SK-MEL-5 (cell line): Measurements from ENCODE around the gene UBAC2. TPM values are rescaled to one million over a fixed set of nuclear protein-coding genes. Genes with fewer than 3 reads are reported as not detected.

Experiments
- DNase-seq: peaks from one replicate; pipeline ENCODE4 v3.0.0-alpha.2; 2016; ENCODE audit warnings: low read depth, low spot score
- in situ Hi-C: cut with HindIII; loops from 2 replicates; pipeline ENCODE4 v1.10.0; 2016; ENCODE audit warnings: low sequenced_read_pairs, high pct_unique_total_duplicates, low pct_unique_long_range_greater_than_20kb
- total RNA-seq: library from RNA; depleted of rRNA; stranded (reverse); fragments of >200 nt; shearing (Covaris generic); gene quantifications from 2 replicates; pipeline ENCODE4 v1.2.3, GENCODE V29; 2014

The UBAC2 gene
- total RNA-seq, 1 experiment from 2014 or later: 70.2 TPM

GRCh38 chr13:99273128-99273527 lies 72.5 kb downstream of the UBAC2 start:
- in situ Hi-C loops: no loop called here
- DNase-seq: no peak

- no peak for DNase-seq
- in situ Hi-C loops: no loop called here
Observed at GRCh38 chr13:99275093-99275469, 74.4 kb downstream of the UBAC2 start.

- DNase-seq: no peak
- in situ Hi-C loops: no loop called here
Observed at GRCh38 chr13:99276706-99277105, 76.1 kb downstream of the UBAC2 start.

GRCh38 chr13:99277629-99278028 lies 77.0 kb downstream of the UBAC2 start:
- in situ Hi-C loops: no loop called here
- DNase-seq: no peak

GRCh38 chr13:99278200-99278599 lies 77.5 kb downstream of the UBAC2 start:
- in situ Hi-C loops: no loop called here
- no peak for DNase-seq

GRCh38 chr13:99278843-99279242 lies 78.2 kb downstream of the UBAC2 start:
- in situ Hi-C loops: no loop called here

GRCh38 chr13:99279637-99280036 lies 79.0 kb downstream of the UBAC2 start:
- no peak for DNase-seq
- in situ Hi-C loops: no loop called here

More at GRCh38 chr13:99278843-99279242, 78.2 kb downstream of the UBAC2 start:
- DNase-seq: no peak

- no peak for DNase-seq
- in situ Hi-C loops: no loop called here
Observed at GRCh38 chr13:99280166-99280565, 79.5 kb downstream of the UBAC2 start.

GRCh38 chr13:99281811-99282263 lies 81.2 kb downstream of the UBAC2 start:
- in situ Hi-C loops: no loop called here
- DNase-seq: no peak

- in situ Hi-C loops: no loop called here
- no peak for DNase-seq
Observed at GRCh38 chr13:99282264-99283231, 81.9 kb downstream of the UBAC2 start.

GRCh38 chr13:99285432-99286182 lies 85.0 kb downstream of the UBAC2 start:
- in situ Hi-C loops: no loop called here
- DNase-seq: no peak

- in situ Hi-C loops: no loop called here
- no peak for DNase-seq
Observed at GRCh38 chr13:99287551-99287950, 86.9 kb downstream of the UBAC2 start.

- DNase-seq: no peak
- in situ Hi-C loops: no loop called here
Observed at GRCh38 chr13:99288089-99288488, 87.4 kb downstream of the UBAC2 start.

- DNase-seq: no peak
- in situ Hi-C loops: no loop called here
Observed at GRCh38 chr13:99289271-99289670, 88.6 kb downstream of the UBAC2 start.

- DNase-seq: no peak
- in situ Hi-C loops: no loop called here
Observed at GRCh38 chr13:99289674-99290337, 89.2 kb downstream of the UBAC2 start.

GRCh38 chr13:99290894-99291293 lies 90.2 kb downstream of the UBAC2 start:
- in situ Hi-C loops: no loop called here
- no peak for DNase-seq

GRCh38 chr13:99293178-99293577 lies 92.5 kb downstream of the UBAC2 start:
- in situ Hi-C loops: no loop called here
- DNase-seq: no peak

GRCh38 chr13:99294198-99294597 lies 93.5 kb downstream of the UBAC2 start:
- no peak for DNase-seq
- in situ Hi-C loops: no loop called here
